Activated CD8-positive, alpha-beta memory T cell treated with anti-CD3 and anti-CD28 coated beads for 48 hours (primary cell): ENCODE data around the gene CYSTM1.

Source experiments
- DNase-seq, 3 experiments: peaks; one replicate each; pipeline ENCODE4 v3.0.0-alpha.2; 2020; ENCODE audit warnings: low read depth in 2 of 3, low spot score in 2 of 3

CYSTM1 gene

DNA sequence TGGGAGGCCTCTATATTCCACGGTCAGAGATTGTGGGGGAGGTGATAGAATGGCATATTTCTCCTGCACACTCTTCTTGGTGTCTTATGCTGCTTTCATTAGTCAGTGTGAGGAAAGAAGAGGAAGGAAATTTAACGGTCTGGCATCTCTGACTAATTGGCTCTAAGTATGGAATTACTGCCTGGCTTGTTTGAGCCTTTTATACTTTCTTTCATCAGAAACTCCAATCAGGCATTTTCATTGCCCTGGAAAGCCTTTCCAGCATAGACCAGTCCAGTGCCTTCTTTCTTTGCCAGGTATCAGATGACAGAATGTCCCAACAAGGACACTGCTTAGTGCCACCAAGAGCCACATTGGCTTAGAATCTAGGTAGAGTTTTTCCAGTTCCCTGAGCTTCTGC is 30.2 kb downstream of the CYSTM1 start:
- no peak for DNase-seq

DNA sequence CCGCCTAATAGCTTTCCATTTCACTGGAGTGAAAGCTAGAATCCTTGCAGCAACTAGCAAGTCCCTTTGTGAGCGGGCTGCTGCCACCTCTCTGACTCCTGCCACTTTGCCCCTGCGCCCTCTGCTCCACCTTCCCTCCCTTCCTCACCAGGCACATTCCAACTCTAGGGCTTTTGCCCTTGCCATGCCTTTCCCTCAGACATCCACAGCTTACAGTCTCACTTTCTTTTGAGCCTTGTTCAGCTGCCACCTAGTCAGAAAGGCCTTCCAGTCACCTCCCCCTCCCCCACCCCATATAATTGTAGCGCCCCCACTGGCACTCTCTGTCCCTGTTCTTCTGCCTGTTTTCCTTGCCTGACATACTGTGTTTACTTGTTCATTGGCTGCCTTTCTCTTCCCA is 31.0 kb downstream of the CYSTM1 start:
- no peak for DNase-seq

- DNase-seq = no peak
These were observed 32.4 kb downstream of the CYSTM1 start for GRCh38 chr5:140207250-140207964.

GRCh38 chr5:140208065-140208464 is 33.1 kb downstream of the CYSTM1 start:
- DNase-seq = no peak

DNA sequence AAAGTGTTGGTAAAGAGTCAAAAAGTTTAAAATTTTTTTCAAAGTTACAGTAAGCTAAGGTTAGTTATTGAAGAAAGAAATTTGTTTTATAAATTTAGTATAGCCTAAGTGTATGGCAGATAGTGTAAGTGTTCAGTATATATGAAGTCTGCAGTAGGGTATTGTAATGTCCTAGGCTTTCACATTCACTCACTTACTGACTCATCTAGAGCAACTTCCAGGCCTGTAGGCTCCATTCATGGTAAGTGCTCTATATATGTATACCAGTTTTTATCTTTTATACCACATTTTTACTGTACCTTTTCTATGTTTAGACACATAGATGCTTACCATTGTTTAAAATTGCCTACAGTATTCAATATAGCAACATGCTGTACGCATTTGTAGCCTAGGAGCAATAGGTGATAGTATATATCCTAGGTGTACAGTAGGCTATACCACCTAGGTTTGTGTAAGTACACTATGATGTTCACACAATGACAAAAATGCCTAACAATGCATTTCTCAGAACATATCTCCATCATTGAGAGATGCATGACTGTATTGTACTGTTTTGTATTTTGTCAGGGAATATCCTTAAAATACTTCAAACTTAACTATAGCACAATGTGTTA is 38.5 kb downstream of the CYSTM1 start:
- no peak for DNase-seq

- no peak for DNase-seq
These were observed 39.8 kb downstream of the CYSTM1 start for GRCh38 chr5:140214831-140215230.

GRCh38 chr5:140215276-140215675 is 40.3 kb downstream of the CYSTM1 start:
- no peak for DNase-seq

DNA sequence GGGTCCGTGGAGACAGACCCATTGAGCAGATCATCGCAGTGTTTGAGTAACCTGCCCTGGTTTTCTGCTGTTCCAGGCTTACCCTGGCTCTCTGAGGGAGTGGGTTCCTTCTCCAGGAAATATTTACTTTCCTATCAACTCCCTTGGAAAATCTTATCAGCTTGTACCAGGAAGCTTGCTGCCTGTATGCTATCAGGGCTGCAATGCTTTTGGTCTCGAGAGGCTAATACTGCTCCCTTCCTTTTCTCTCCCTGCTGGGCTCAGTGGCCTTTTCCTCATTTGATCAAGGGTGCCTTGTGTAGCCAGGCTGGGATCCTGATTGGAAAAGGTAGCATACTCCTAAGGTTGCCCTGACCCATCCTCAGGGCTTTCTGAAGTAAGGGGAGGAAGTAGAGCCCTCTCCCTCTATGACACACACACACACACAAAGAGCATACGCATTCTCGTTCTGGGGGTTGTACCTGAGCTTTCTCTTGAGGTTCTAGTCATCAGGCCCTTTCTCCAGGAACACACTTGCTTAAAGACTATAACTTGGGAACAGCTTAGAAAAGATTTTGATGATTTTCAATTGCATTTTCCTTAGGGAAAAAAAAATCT is 41.6 kb downstream of the CYSTM1 start:
- DNase-seq = no peak

GRCh38 chr5:140217299-140218026 is 42.5 kb downstream of the CYSTM1 start:
- no peak for DNase-seq

- DNase-seq = no peak
These were observed 44.3 kb downstream of the CYSTM1 start for GRCh38 chr5:140219068-140219991.

DNA sequence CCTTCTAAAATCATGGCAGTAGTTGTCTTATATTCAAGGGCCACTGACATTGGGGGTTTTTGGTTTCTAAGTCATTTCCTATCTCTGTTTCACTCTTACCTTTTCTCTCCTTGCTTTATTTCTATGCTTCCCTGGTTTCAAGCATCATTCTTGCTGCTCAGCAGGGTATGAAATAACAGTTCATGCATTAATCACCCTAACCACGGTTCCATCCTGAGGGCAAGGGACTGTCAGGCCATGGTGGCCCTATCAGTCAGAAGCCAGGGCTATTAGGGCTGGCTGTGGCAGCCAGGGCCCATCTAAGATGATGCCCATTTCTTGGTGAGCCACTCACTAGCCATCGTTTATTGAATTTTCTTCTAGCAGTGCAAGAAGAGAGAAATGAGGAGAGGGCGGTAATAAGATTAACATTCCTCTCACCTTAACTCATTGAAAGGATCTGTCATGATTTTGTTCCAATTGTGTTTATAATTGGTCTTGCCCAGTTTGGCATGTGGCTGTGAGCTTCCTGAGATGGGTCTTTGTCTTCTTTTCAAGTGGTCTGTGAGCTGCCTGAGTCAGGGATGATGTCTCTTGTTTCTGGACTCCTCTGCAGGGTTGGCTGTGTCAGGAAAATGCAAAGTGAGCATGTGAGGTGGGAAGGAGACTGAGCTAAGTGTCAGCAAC is 45.2 kb downstream of the CYSTM1 start:
- no peak for DNase-seq

DNA sequence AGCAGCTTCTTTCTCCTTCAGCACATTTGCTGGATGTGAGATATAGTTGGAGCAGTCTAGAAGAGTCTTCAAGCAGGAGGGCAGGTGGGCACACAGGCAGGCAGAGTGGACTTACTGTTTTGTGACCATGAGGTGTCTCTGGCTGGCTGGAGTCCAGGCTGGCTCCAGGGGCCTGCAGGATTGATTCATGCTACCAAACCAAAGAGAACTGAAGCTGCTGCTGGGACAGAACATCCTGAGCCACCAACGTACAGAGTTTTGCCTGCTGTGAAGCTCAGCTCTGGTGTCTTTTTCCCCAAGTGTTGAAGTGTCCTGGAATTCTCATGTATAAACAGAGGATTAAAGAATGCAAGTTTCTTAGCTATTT is 45.7 kb downstream of the CYSTM1 start:
- no peak for DNase-seq

DNA sequence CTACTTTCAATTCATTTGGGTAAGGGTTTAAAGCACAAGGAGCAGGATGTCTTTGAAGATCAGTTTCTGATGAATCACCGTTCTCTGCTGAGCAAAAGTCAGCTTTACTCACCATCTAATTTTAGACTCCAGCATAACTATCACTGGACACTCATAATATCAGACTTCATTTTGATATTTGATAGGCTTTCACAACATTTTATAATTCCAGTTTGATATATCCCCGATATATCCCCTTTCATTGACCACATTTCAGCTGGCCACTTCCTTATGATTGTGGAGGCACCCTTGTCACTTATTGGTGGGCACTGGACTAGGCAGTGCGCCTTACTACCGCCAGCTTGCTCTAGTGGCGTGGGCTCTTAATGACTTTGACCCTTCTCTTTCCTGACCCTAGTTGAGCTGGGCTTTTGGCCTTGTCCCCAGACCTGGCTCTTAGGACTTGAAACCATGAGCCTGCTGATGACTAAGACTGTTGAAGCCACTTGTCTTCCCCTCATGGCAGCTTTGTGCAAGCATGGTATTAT is 46.8 kb downstream of the CYSTM1 start:
- no peak for DNase-seq

DNA sequence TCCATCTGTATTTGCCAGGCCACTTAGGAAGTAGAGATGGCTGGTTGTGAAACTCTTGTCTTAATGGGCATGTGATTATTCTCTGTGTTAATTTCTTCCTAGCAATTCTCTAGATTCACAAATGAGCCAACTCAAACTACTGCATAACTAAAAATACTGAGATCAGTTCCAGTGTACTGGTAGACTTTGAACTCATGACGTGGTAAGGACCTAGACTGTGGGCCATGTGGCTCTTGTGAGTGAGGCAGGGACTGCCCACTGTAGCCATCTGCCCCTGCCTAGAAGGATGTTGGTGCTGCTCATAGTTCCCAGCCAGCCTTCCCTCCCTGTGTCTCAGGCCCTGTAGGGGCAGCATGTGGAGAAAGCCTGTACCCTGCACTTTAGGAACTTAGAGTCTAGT is 47.4 kb downstream of the CYSTM1 start:
- DNase-seq = no peak

DNA sequence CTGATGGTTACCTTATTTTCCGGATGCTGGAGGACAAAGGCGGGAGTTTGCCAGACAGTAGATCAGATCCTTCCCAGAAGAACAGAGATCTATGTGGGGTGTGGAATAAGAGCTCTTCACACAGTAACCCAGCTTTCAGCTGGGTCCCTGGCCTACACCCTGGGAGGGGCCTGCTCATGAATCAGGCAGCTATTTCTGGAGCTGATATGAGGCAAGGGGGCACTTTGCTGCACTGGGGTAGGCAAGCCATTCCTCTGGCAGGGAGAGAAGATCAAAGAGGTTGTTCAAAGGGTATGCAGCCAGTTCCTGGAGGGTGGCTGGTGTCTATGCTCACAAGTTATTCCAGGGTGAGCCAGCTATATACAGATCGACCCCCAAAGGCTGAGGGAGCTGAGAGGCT is 48.6 kb downstream of the CYSTM1 start:
- DNase-seq = no peak

DNA sequence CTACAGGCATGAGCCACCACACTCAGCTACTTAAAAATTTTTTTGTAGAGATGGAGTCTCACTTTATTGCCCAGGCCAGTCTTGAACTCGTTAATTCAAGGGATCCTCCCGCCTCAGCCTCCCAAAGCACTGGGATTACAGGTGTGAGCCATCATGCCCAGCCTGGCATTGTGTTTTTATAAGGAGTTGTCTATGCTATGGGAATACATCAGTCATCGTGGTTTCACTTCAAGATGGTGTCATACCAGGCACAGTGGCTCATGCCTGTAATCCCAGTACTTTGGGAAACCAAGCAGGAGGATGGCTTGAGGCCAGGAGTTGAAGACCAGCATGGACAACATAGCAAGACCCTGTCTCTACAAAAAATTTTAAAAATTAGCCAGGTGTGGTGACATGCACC is 49.7 kb downstream of the CYSTM1 start:
- no peak for DNase-seq

DNA sequence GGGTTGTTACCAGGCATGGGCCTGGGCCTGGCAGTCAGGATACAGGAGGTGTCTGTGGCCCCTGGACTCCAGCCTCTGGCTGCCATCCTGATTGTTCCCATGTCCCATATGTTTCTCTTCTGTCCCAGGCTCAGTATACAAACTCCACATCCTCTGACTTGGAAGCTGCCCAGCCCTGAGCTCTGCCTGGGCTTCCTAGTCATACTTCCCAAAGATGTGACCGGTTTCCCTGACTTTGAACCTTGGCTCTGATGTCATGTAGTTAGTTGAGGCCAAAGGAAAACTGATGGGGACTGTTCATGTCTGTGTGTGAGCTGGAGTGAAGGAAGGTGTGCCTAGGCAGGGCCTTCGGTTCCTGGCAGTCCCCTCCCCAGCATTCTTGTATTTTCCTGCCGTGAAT is 50.4 kb downstream of the CYSTM1 start:
- DNase-seq = no peak

DNA sequence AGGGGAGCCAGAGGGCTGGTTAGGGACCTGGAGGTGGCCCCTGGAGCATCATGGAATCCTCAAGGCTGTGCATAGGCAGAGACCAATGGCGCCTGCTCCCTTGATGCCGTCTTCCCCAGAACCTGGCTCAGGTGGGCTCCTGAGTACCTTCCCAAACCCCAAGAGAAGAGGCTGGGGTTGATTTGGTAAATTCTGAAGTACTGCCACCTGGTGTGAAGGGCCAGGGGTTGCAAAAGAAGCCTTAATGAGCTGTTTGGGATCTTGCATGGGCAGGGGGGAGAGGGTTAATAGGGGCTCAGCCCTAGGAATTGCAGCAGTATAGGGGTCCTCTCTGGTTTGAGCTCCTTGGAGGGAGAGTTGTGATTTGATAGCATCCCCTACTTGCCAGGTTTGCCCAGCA is 52.1 kb downstream of the CYSTM1 start:
- no peak for DNase-seq

DNA sequence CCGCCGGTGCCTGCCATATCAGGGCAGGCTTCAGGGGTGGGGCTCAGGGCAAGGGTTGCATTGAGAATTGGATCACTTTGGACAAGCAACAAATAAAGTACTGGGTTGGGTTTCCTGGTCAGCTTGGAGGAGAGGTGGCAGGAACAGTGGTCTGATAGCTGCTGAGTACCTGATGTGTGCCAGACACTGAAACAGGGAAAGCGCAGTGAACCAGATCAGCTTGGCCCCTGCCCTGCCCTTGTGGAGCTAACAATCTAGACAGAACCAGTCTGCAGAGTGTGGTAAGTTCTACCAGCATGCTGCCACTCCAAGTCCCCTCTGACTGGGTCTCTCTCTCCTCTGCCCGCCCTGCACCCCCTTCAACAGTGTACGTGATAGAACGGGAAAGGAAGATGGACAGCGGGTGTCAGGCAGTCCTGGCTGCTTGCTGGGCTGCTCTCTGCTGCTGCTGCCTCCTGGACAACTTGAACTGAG is 53.4 kb downstream of the CYSTM1 start:
- no peak for DNase-seq

DNA sequence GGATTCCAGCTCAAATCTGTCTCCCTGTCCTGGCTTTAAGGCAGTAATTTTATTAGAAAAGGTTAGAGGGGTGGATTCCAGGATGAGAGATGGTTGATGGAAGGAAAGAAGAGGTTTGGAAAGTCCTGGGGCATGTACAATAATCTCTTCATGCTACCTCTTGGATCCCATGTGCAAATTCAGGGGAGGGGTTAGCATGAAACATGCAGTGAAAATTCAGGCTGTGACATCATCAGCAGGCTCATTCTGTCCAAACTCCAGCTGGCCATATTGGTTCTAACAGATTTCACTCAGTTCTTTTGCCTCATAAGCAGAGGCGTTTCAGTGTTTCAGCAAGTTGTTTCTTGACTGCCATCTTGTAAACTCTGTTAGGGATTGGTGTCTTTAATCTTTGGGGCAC is 55.4 kb downstream of the CYSTM1 start:
- DNase-seq = no peak
